NT2/D1 (cell line): ENCODE data around the gene PRRG2.
"Not testable (repeated sequence)": the region's sequence is repeated elsewhere in the genome, so short reads cannot be mapped to it uniquely, and the experiment has no call there.

Source experiments
- DNase-seq: peaks from one replicate; pipeline ENCODE4 v3.0.0-alpha.2; 2011; ENCODE audit warnings: low read depth, low spot score
- H3K27me3 ChIP-seq: 2 replicates; pipeline ENCODE4 v1.6.0; 2011; ENCODE audit warnings: mild to moderate bottlenecking; ENCODE audit not compliant: insufficient read length, insufficient read depth
- H3K36me3 ChIP-seq: 2 replicates; pipeline ENCODE4 v1.6.1; 2011; ENCODE audit warnings: mild to moderate bottlenecking, low read length, mixed read lengths; ENCODE audit not compliant: insufficient read depth, insufficient read length
- H3K4me1 ChIP-seq: 2 replicates; pipeline ENCODE4 v1.5.1; 2011; ENCODE audit not compliant: insufficient read depth, insufficient read length
- H3K4me3 ChIP-seq: 2 replicates; pipeline ENCODE4 v1.5.1; 2011; ENCODE audit warnings: low read depth; ENCODE audit not compliant: insufficient read length
- H3K9ac ChIP-seq: 2 replicates; pipeline ENCODE4 v1.6.0; 2011; ENCODE audit warnings: low read depth; ENCODE audit not compliant: insufficient read length
- H3K9me3 ChIP-seq: 2 replicates; pipeline ENCODE4 v1.5.1; 2011; ENCODE audit warnings: mild to moderate bottlenecking, low read length; ENCODE audit not compliant: insufficient read depth
- SUZ12 ChIP-seq: IDR thresholded peaks from 2 replicates; pipeline ENCODE4 v1.6.1; 2011; ENCODE audit not compliant: insufficient read length, insufficient read depth; ENCODE audit errors: extremely low read depth
- YY1 ChIP-seq: IDR thresholded peaks from 2 replicates; pipeline ENCODE4 v1.6.1; 2011; ENCODE audit not compliant: insufficient read length, insufficient read depth
- ZNF274 ChIP-seq: IDR thresholded peaks from 2 replicates; pipeline ENCODE4 v1.6.1; 2011; ENCODE audit warnings: mild to moderate bottlenecking, low read depth, low read length

Gene PRRG2

DNA sequence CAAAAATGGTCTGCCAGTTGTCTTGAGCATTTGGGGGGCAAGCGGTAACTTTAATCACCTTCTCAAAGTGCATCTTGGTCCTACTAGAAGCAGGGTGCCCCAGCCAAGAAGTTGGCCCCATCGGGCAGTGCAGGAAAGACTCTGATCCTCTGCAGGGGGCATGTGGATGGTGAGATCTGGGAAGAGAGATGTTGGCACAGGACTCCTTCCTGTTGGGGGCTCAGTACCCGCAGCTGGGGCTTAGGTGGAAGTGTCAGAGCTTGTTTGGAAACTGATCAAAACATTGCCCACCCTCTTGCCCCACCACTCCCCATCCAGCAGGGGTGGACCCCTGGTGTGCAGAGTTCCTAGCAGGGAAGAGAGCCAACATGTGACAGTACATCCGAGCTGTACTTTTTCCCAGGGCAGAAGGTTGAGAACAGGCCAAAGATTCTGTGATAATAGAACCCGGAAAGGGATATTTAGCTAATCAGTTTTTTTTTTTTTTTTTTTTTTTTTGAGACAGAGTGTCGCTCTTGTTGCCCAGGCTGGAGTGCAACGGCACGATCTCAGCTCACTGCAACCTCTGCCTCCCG, 50.0 kb downstream of the PRRG2 start:
- Histone ChIP-seq H3K4me1 (peaks cover 2% of the 10 kb centered on the region), H3K9ac (no peak overlapping the region), H3K9me3 (no peaks in the 10 kb centered on the region), H3K27me3 (no peaks in the 10 kb centered on the region), H3K4me3 (no peak overlapping the region), H3K36me3 (peaks cover 37% of the 10 kb centered on the region)
- TF ChIP-seq YY1 = no peak
- no peak for TF ChIP-seq SUZ12
- TF ChIP-seq ZNF274 = no peak
- DNase-seq = no peak

DNA sequence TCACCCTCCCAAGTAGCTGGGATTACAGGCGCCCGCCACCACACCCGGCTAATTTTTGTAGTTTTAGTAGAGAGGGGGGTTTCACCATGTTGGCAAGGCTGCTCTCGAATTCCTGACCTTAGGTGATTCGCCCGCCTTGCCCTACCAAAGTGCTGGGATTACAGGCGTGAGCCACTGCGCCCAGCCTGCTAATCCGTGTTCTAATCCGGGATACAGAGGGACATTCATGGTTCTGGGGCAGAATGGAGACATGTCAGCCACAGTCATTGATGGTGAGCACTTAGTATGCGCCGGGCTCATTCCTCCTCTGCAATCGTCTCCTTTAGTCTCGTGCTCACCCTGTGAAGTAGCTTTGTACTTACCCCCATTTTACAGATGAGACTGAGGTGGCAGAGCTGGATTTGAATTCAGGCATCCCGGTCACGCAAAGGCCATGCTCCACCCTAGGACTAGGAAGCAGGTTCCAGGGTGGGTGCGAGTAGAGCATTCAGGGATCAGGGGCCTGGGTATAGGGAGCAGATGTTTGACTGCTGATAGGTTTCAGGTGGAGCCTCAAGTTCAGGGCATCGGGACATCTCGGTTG, 50.6 kb downstream of the PRRG2 start:
- Histone ChIP-seq H3K36me3 (peaks cover 38% of the 10 kb centered on the region), H3K4me3 (no peak overlapping the region), H3K9ac (no peak overlapping the region), H3K27me3 (no peaks in the 10 kb centered on the region), H3K4me1 (peaks cover 2% of the 10 kb centered on the region), H3K9me3 (no peaks in the 10 kb centered on the region)
- no peak for DNase-seq
- TF ChIP-seq ZNF274 (no peak), YY1 (no peak), SUZ12 (no peak)

DNA sequence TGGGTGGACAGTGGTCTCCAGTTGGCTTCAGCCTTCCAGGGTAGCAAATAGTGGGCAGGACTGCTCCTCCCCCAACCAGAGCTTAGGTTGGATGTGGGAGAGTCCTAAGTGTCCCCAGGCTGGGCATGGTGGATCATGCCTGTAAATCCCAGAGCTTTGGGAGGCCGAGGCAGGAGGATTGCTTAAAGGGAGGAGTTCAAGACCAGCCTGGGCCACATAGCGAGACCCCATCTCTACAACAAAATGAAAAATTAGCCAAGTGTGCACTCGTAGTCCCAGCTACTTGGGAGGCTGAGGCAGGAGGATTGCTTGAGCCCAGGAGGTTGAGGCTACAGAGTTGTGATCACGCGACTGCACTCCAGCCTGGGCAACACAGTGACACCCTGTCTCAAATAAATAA, 51.5 kb downstream of the PRRG2 start:
- TF ChIP-seq SUZ12 = no peak
- no peak for TF ChIP-seq YY1
- no peak for TF ChIP-seq ZNF274
- Histone ChIP-seq H3K27me3 (no peaks in the 10 kb centered on the region), H3K4me1 (peaks cover 2% of the 10 kb centered on the region), H3K4me3 (no peak overlapping the region), H3K36me3 (peaks cover 33% of the 10 kb centered on the region), H3K9ac (no peak overlapping the region), H3K9me3 (no peaks in the 10 kb centered on the region)
- DNase-seq = no peak

DNA sequence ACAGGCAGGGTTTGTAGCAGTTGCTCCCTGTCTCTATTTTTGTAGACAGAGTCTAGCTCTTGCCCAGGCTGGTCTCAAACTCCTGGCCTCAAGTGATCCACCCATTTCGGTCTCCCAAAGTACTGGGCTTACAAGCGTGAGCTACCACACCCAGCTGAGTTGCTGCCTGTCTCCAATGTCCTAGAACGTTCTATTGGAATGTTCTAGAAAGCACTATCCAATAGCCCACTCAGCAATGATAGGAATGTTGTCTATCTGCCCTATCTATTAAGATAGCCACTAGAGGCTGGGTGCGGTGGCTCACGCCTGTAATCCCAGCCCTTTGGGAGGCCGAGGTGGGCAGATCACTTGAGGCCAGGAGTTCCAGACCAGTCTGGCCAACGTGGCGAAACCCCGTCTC, 52.2 kb downstream of the PRRG2 start:
- H3K4me1 ChIP-seq, H3K9ac ChIP-seq, H3K4me3 ChIP-seq, H3K27me3 ChIP-seq, H3K9me3 ChIP-seq, DNase-seq: not testable (repeated sequence)
- H3K36me3 ChIP-seq = peaks cover 29% of the 10 kb centered on the region

DNA sequence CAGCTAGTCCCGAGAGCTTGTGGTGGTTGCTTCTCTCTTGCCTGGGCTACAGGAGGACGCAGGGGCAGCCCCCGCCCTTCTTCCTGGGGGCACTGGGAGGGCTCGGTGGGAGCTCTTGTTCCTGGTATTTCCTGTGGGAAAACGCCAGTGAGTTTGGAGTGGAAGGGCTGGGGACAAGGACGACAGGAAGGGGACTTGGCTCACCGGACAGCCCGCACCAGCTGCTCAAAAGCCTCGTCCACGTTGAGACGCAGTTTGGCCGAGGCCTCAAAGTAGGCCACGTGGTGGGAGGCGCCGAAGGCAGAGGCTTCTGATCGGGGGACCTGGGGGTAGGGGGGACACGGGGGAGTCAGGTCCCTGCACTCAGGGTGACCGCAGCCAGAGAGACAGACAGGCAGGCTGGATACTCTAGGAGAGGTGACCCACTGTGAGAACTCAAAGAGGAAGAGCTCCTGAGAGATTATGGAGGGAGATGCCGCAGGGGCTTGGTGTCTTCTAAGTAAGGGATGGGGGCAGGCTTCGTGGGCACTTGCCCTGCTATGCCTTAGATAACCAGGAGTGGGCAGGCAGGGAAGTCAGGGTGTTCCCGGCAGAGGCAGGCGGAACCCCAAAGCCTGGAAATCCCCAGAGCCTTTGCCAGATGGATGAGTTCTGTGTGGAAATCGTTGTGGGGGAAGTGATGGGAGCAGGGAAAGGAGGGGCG, 54.6 kb downstream of the PRRG2 start:
- Histone ChIP-seq H3K4me3 (no peak overlapping the region), H3K27me3 (no peaks in the 10 kb centered on the region), H3K9ac (peak overlapping the region; percentile 38), H3K4me1 (peaks cover 4% of the 10 kb centered on the region), H3K9me3 (no peaks in the 10 kb centered on the region), H3K36me3 (peaks cover 19% of the 10 kb centered on the region)
- DNase-seq = no peak
- no peak for TF ChIP-seq YY1
- no peak for TF ChIP-seq SUZ12
- TF ChIP-seq ZNF274 = no peak

DNA sequence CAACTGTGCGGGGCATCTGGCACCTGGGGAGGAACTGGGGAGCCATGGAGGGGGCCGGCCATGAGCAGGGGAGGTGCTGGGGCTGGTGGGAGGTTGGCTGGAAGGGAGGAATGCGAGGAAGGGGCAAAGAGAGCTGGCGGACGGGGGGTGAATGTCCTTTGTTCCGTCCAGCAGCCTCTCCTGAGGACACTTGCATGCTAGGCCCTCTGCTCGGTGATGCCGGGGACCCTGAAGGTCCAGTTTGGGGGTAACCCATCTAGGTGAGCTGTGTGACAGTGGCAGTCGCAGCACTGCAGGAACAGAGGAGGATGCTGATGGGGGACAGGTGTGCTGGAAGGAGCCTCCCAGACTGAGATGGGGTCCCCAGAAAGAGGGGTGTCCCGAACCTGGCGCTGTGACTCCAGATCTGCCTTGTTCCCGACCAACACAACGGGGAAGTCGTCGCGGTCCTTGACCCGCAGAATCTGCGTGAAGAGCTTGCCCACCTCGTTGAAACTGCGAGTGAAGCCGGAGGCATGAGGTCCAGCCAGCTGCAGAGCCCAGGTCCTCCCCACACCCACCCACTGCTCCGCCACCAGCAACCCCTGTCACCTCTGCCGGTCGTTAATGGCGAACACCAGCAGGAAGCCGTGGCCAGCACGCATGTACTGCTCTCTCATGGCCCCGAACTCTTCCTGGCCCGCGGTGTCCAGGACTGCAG, 55.3 kb downstream of the PRRG2 start:
- Histone ChIP-seq H3K9me3 (no peaks in the 10 kb centered on the region), H3K9ac (peak overlapping the region; percentile 21), H3K36me3 (peaks cover 19% of the 10 kb centered on the region), H3K4me3 (no peak overlapping the region), H3K4me1 (peaks cover 4% of the 10 kb centered on the region), H3K27me3 (no peaks in the 10 kb centered on the region)
- DNase-seq = no peak
- TF ChIP-seq YY1 = no peak
- no peak for TF ChIP-seq ZNF274
